IMR-90 (cell line): Measurements from ENCODE around the gene GBF1. TPM values are rescaled to one million over a fixed set of nuclear protein-coding genes. Genes with fewer than 3 reads are reported as not detected.

Experiments
- ATAC-seq: fragments of 200-7000 bp; cut with Tn5 transposase; 2 replicates; pipeline ENCODE4 v1.9.1; 2020; ENCODE audit warnings: low read depth, mild to moderate bottlenecking, moderate library complexity
- BruUV-seq: library from RNA; stranded (reverse); fragments of 400-500 nt; replicated peaks from 2 replicates; lab custom pipeline; 2021; lab: Mats Ljungman, UMichigan
- CTCF ChIA-PET: fragments of 300-600 bp; formaldehyde crosslinking; extraction: SDS; loops from one replicate; lab custom pipeline; 2021; ENCODE audit warnings: antibody characterized with exemption; lab: Yijun Ruan, JAX
- POLR2A ChIA-PET: fragments of 300-600 bp; sonication (Branson Sonifier 250); formaldehyde crosslinking; loops from one replicate; lab custom pipeline; 2022; ENCODE audit warnings: antibody characterized with exemption; ENCODE audit not compliant: unreplicated experiment; lab: Charles Lee
- DNase-seq: peaks from one replicate; pipeline ENCODE4 v3.0.0; 2013
- H2AFZ ChIP-seq: replicated peaks from 2 replicates; pipeline ENCODE3; 2013; ENCODE audit warnings: low read length, mild to moderate bottlenecking; ENCODE audit not compliant: poor library complexity
- H2AK5ac ChIP-seq: 2 replicates; pipeline ENCODE4 v1.6.1; 2013; ENCODE audit warnings: low read depth, low read length, inconsistent platforms
- H2AK9ac ChIP-seq: replicated peaks from 2 replicates; pipeline ENCODE3; 2013; ENCODE audit warnings: mild to moderate bottlenecking, low read depth, low read length, moderate library complexity; ENCODE audit not compliant: poor library complexity
- H2BK120ac ChIP-seq: 2 replicates; pipeline ENCODE4 v1.6.1; 2013; ENCODE audit warnings: low read depth, low read length, inconsistent platforms
- H2BK15ac ChIP-seq: 3 replicates; pipeline ENCODE4 v1.6.1; 2013; ENCODE audit warnings: low read depth, low read length, inconsistent platforms
- H2BK20ac ChIP-seq: 2 replicates; pipeline ENCODE4 v1.6.1; 2013; ENCODE audit warnings: low read depth, mild to moderate bottlenecking, inconsistent platforms, low read length, moderate library complexity
- H2BK5ac ChIP-seq: 2 replicates; pipeline ENCODE4 v1.6.1; 2013; ENCODE audit warnings: mild to moderate bottlenecking, low read depth, low read length, inconsistent platforms; ENCODE audit not compliant: poor library complexity, severe bottlenecking
- H3K14ac ChIP-seq: replicated peaks from 2 replicates; pipeline ENCODE4 v1.6.1; 2013; ENCODE audit warnings: low read depth, low read length, inconsistent platforms
- H3K18ac ChIP-seq: 2 replicates; pipeline ENCODE4 v1.6.1; 2013; ENCODE audit warnings: low read depth, low read length, control low read depth
- H3K23ac ChIP-seq: 2 replicates; pipeline ENCODE4 v1.6.1; 2013; ENCODE audit warnings: low read depth, low read length, inconsistent platforms
- H3K27ac ChIP-seq: 2 replicates; pipeline ENCODE4 v1.5.1; 2013; ENCODE audit warnings: mild to moderate bottlenecking, control low read depth, low read length; ENCODE audit not compliant: insufficient read depth
- H3K27me3 ChIP-seq: 2 replicates; pipeline ENCODE4 v1.6.1; 2013; ENCODE audit warnings: low read length; ENCODE audit not compliant: control insufficient read depth, insufficient read depth
- H3K36me3 ChIP-seq: 2 replicates; pipeline ENCODE4 v1.6.1; 2013; ENCODE audit warnings: low read length, mixed read lengths; ENCODE audit not compliant: control insufficient read depth, insufficient read depth
- H3K4ac ChIP-seq: 2 replicates; pipeline ENCODE4 v1.6.1; 2013; ENCODE audit warnings: low read depth, low read length, inconsistent platforms
- H3K4me1 ChIP-seq: 2 replicates; pipeline ENCODE4 v1.6.1; 2013; ENCODE audit warnings: low read length, mixed read lengths; ENCODE audit not compliant: control insufficient read depth, insufficient read depth
- H3K4me2 ChIP-seq: 2 replicates; pipeline ENCODE4 v1.6.1; 2013; ENCODE audit warnings: low read depth, mild to moderate bottlenecking, control low read depth, low read length, moderate library complexity
- H3K4me3 ChIP-seq: 2 replicates; pipeline ENCODE4 v1.5.1; 2013; ENCODE audit warnings: low read depth, mild to moderate bottlenecking, control low read depth, low read length, moderate library complexity; ENCODE audit not compliant: insufficient read depth
- H3K56ac ChIP-seq: 2 replicates; pipeline ENCODE4 v1.6.1; 2013; ENCODE audit warnings: low read length, inconsistent platforms; ENCODE audit not compliant: insufficient read depth; ENCODE audit errors: extremely low read depth
- H3K79me1 ChIP-seq, 2 experiments: 2 replicates each; pipeline ENCODE4 v1.6.1; 2013; ENCODE audit warnings: low read length in 2 of 2, inconsistent platforms in 1 of 2, low read depth in 1 of 2
- H3K9ac ChIP-seq: 2 replicates; pipeline ENCODE4 v1.6.1; 2013; ENCODE audit warnings: low read depth, low read length, control low read depth
- H3K9me1 ChIP-seq: 2 replicates; pipeline ENCODE4 v1.6.1; 2013; ENCODE audit warnings: low read length, inconsistent platforms; ENCODE audit not compliant: insufficient read depth
- H3K9me3 ChIP-seq: 2 replicates; pipeline ENCODE4 v1.6.1; 2013; ENCODE audit warnings: low read length; ENCODE audit not compliant: control insufficient read depth, insufficient read depth
- H4K20me1 ChIP-seq: 2 replicates; pipeline ENCODE4 v1.6.1; 2013; ENCODE audit warnings: low read length, inconsistent platforms; ENCODE audit not compliant: insufficient read depth
- H4K5ac ChIP-seq: 2 replicates; pipeline ENCODE4 v1.6.1; 2013; ENCODE audit warnings: mild to moderate bottlenecking, low read depth, low read length, control low read depth
- H4K8ac ChIP-seq, 2 experiments: 2 replicates each; pipeline ENCODE4 v1.6.1; 2013; ENCODE audit warnings: low read depth in 2 of 2, low read length in 2 of 2, control low read depth in 1 of 2, inconsistent platforms in 1 of 2
- H4K91ac ChIP-seq: 2 replicates; pipeline ENCODE4 v1.6.1; 2013; ENCODE audit warnings: low read depth, low read length, inconsistent platforms; ENCODE audit not compliant: insufficient read depth
- MAZ ChIP-seq: IDR thresholded peaks from 2 replicates; pipeline ENCODE4 v1.6.1; 2012; ENCODE audit warnings: low read depth, mild to moderate bottlenecking, low read length, improper control_type of control experiment, moderate library complexity, borderline replicate concordance
- NFE2L2 ChIP-seq: fragments of 150-350 bp; IDR thresholded peaks from 2 replicates; pipeline ENCODE4 v1.6.1; 2016; ENCODE audit warnings: low read depth, mild to moderate bottlenecking, low read length
- RFX5 ChIP-seq: IDR thresholded peaks from 2 replicates; pipeline ENCODE4 v1.8.0; 2012; ENCODE audit warnings: low read depth, mild to moderate bottlenecking, low read length, moderate library complexity
- WGBS, 2 experiments: methylation state at CpG; one replicate each; pipeline versions ENCODE4 v1.1.5 to v1.1.7; 2013; ENCODE audit warnings: missing lambda C conversion rate in 2 of 2; ENCODE audit not compliant: insufficient read length in 1 of 2; ENCODE audit errors: extremely low coverage in 2 of 2; 5-methylcytosine and 5-hydroxymethylcytosine counted together
- dilution Hi-C: fragments of 300-500 bp; cut with HindIII; formaldehyde crosslinking; loops from one replicate; pipeline ENCODE4 v1.14.3; 2018; ENCODE audit warnings: low sequenced_read_pairs; ENCODE audit not compliant: unreplicated experiment
- in situ Hi-C: fragments of 300-500 bp; cut with MboI; formaldehyde crosslinking; loops from 3 replicates; pipeline ENCODE4 v1.14.3; 2019; ENCODE audit warnings: low sequenced_read_pairs, inconsistent platforms, mixed read lengths
- intact Hi-C: fragments of 100-400 bp; cut with micrococcal nuclease; formaldehyde crosslinking; loops from 2 replicates; pipeline ENCODE4 v1.10.0; 2022
- polyA plus RNA-seq, 3 experiments: library from polyadenylated mRNA; depleted of rRNA; stranded (reverse); fragments of >200 nt; gene quantifications; 2 replicates each; pipeline ENCODE4 v1.2.3, GENCODE V29; 2012; ENCODE audit warnings: low replicate concordance in 1 of 3
- total RNA-seq: library from RNA; depleted of rRNA; stranded (reverse); fragments of >200 nt; gene quantifications from 2 replicates; pipeline ENCODE4 v1.2.3, GENCODE V29; 2012

GBF1 gene
- total and polyA plus RNA-seq, 2 of the 4 experiments (the other 2 are of a cell fraction): 38.7 to 40.1 TPM

- Histone ChIP-seq H2BK120ac (peak within 1 kb of the TSS; percentile 9; the same call in 1 of the 2 replicates), H3K4me3 (peak within 1 kb of the TSS; percentile 33), H3K27ac (peak within 1 kb of the TSS; percentile 35), H3K18ac (peak within 1 kb of the TSS; percentile 78), H2BK15ac (no peak within 1 kb of the TSS), H3K79me1 (no peaks in the 10 kb centered on the region), H3K36me3 (no peaks in the 10 kb centered on the region), H2BK20ac (no peak within 1 kb of the TSS), H2AK9ac (no peak within 1 kb of the TSS), H3K27me3 (peaks cover 22% of the 10 kb centered on the region), H4K8ac (peak within 1 kb of the TSS; percentile 26 to 93), H3K4me1 (peaks cover 11% of the 10 kb centered on the region), H3K56ac (no peak within 1 kb of the TSS), H3K9me3 (no peaks in the 10 kb centered on the region), H3K9ac (peak within 1 kb of the TSS; percentile 54), H4K20me1 (peaks cover 10% of the 10 kb centered on the region), H2AK5ac (no peak within 1 kb of the TSS), H3K4ac (peak within 1 kb of the TSS; percentile 14; the same call in 1 of the 2 replicates), H3K23ac (no peak within 1 kb of the TSS), H4K91ac (peak within 1 kb of the TSS; percentile 26; the same call in 1 of the 2 replicates), H2BK5ac (peak within 1 kb of the TSS; percentile 45), H3K9me1 (0 out of 2 replicates have a peak, but pooled peaks cover 3% of the 10 kb centered on the region), H3K4me2 (peak within 1 kb of the TSS; percentile 93), H2AFZ (peak within 1 kb of the TSS; percentile 95), H3K14ac (peak within 1 kb of the TSS; percentile 82), H4K5ac (peak within 1 kb of the TSS; percentile 91)
- TF ChIP-seq MAZ (peak; percentile 40; the same call in 1 of the 2 replicates), NFE2L2 (no peak), RFX5 (peak; percentile 10; the same call in 1 of the 2 replicates)
- ChIA-PET CTCF (interaction anchor here (1.2 to 1.7 kb wide), 2 partner anchors 56 to 126 kb away, joined by 6 to 8 read pairs; no protein-coding TSS in a partner anchor), POLR2A (no interaction called here)
- no TSS peak for BruUV-seq
- ATAC-seq (peak; percentile 96), DNase-seq (peak; percentile 91)
- 2% methylated on average over 37 of the region's 47 CpGs; no CpG with 5 or more reads in 1 of the 2 experiments for WGBS, 2 experiments
- dilution Hi-C loops (no loop called here), in situ Hi-C loops (loop anchor here (5.0 to 10.0 kb wide), 3 partner anchors 59 to 259 kb away; no protein-coding TSS in a partner anchor), intact Hi-C loops (loop anchor here (10.0 kb wide), 1 partner anchor 359 kb away; no protein-coding TSS in a partner anchor)
Measured at GRCh38 chr10:102225646-102226541, 19.4 kb upstream of the GBF1 start, which contains the start of gene ELOVL3. Gene ELOVL3 (plus strand): TSS chr10:102226299. CDS start chr10:102226549, 250 bp downstream.
